HCT116 (cell line): ENCODE measurements around the gene PSMD12. TPM values are rescaled to one million over a fixed set of nuclear protein-coding genes. Genes with fewer than 3 reads are reported as not detected.

Experiments
- ATAC-seq: fragments of 200-7000 bp; cut with Tn5 transposase; 2 replicates; pipeline ENCODE4 v1.9.1; 2020; ENCODE audit warnings: mild to moderate bottlenecking, moderate library complexity
- BruUV-seq: library from RNA; stranded (reverse); fragments of 400-500 nt; replicated peaks from 2 replicates; lab custom pipeline; 2021; lab: Mats Ljungman, UMichigan
- CTCF ChIA-PET: fragments of 300-600 bp; sonication (Branson Sonifier 250); formaldehyde crosslinking; loops from one replicate; lab custom pipeline; 2021; ENCODE audit warnings: antibody characterized with exemption; lab: Charles Lee
- POLR2A ChIA-PET: fragments of 300-600, 350-600 bp; sonication (Branson Sonifier 250); formaldehyde crosslinking; loops from one replicate; lab custom pipeline; 2021; ENCODE audit warnings: antibody characterized with exemption; lab: Charles Lee
- RAD21 ChIA-PET, 2 experiments: fragments of 300-600 bp; sonication (Branson Sonifier 250); formaldehyde crosslinking; loops; one replicate each; lab custom pipeline; 2023; ENCODE audit warnings: low total read pairs in 2 of 2; ENCODE audit not compliant: uncharacterized antibody in 2 of 2, unreplicated experiment in 2 of 2, low non-redundant PET in 1 of 2; lab: Charles Lee
- DNase-seq: peaks from one replicate; pipeline ENCODE4 v3.0.0-alpha.2; 2010; ENCODE audit warnings: low read depth, low spot score
- H2AFZ ChIP-seq: fragments of 200-600 bp; shearing (Covaris generic), sonication (generic); 2 replicates; pipeline ENCODE4 v1.6.1; 2017; ENCODE audit warnings: low read depth, mixed run types, mixed read lengths, antibody characterized with exemption, low read length; ENCODE audit not compliant: poor library complexity, severe bottlenecking
- H3K27ac ChIP-seq: 2 replicates; pipeline ENCODE4 v1.5.1; 2012; ENCODE audit warnings: low read depth, low read length
- H3K27me3 ChIP-seq: fragments of 200-600 bp; sonication (generic); 2 replicates; pipeline ENCODE4 v1.6.1; 2016; ENCODE audit warnings: mixed run types, low read length, mixed read lengths; ENCODE audit not compliant: insufficient read depth
- H3K36me3 ChIP-seq, 2 experiments: fragments of 200-500 bp in 1 of 2; fragments of 200-600 bp in 1 of 2; sonication (Bioruptor generic) in 1 of 2; sonication (generic) in 1 of 2; 2 replicates each; pipeline versions ENCODE4 v1.5.1 to v1.6.1; 2014 to 2016; ENCODE audit warnings: low read length in 2 of 2, inconsistent platforms in 1 of 2, mixed read lengths in 1 of 2, mixed run types in 1 of 2; ENCODE audit not compliant: insufficient read depth in 2 of 2, control insufficient read depth in 1 of 2
- H3K4me1 ChIP-seq, 2 experiments: fragments of 200-600 bp in 1 of 2; sonication (generic) in 1 of 2; 2 replicates each; pipeline versions ENCODE4 v1.5.1 to v1.6.1; 2012 to 2017; ENCODE audit warnings: low read length in 2 of 2, inconsistent platforms in 1 of 2, mild to moderate bottlenecking in 1 of 2, mixed read lengths in 1 of 2, mixed run types in 1 of 2, moderate library complexity in 1 of 2; ENCODE audit not compliant: insufficient read depth in 2 of 2, control insufficient read depth in 1 of 2
- H3K4me2 ChIP-seq: fragments of 200-600 bp; sonication (generic); 2 replicates; pipeline ENCODE4 v1.6.1; 2017; ENCODE audit warnings: mixed run types, low read length, mixed read lengths
- H3K4me3 ChIP-seq, 2 experiments: fragments of 200-600 bp in 1 of 2; sonication (generic) in 1 of 2; replicated peaks in 1 of 2; 2 replicates each; pipeline ENCODE4 v1.5.1; 2011 to 2016; ENCODE audit warnings: low read length in 2 of 2, control low read depth in 1 of 2, low read depth in 1 of 2, mild to moderate bottlenecking in 1 of 2, mixed read lengths in 1 of 2, mixed run types in 1 of 2
- H3K79me2 ChIP-seq: fragments of 200-600 bp; sonication (generic); 2 replicates; pipeline ENCODE4 v1.6.1; 2017; ENCODE audit warnings: mild to moderate bottlenecking, mixed run types, low read length, moderate library complexity, mixed read lengths; ENCODE audit not compliant: insufficient read depth
- H3K9ac ChIP-seq: fragments of 200-600 bp; sonication (generic); 2 replicates; pipeline ENCODE4 v1.6.1; 2016; ENCODE audit warnings: low read length, mixed read lengths
- H3K9me2 ChIP-seq: fragments of 200-600 bp; sonication (generic), shearing (Covaris generic); 2 replicates; pipeline ENCODE4 v1.6.1; 2017; ENCODE audit warnings: mixed run types, mild to moderate bottlenecking, moderate library complexity; ENCODE audit not compliant: insufficient read depth
- H3K9me3 ChIP-seq, 2 experiments: fragments of 200-500 bp in 1 of 2; fragments of 200-600 bp in 1 of 2; sonication (Bioruptor generic) in 1 of 2; sonication (generic) in 1 of 2; 2 replicates each; pipeline ENCODE4 v1.6.1; 2014 to 2017; ENCODE audit warnings: low read length in 2 of 2, mixed read lengths in 2 of 2, inconsistent platforms in 1 of 2, low read depth in 1 of 2, mild to moderate bottlenecking in 1 of 2, mixed run types in 1 of 2, moderate library complexity in 1 of 2; ENCODE audit not compliant: control insufficient read depth in 1 of 2, insufficient read depth in 1 of 2
- H4K20me1 ChIP-seq: fragments of 200-600 bp; sonication (generic), shearing (Covaris generic); 2 replicates; pipeline ENCODE4 v1.6.1; 2017; ENCODE audit warnings: mixed run types, mild to moderate bottlenecking, moderate library complexity; ENCODE audit not compliant: insufficient read depth
- ATF3 ChIP-seq: IDR thresholded peaks from 2 replicates; pipeline ENCODE4 v1.6.1; 2012
- CBX3 ChIP-seq: IDR thresholded peaks from 2 replicates; pipeline ENCODE4 v1.6.1; 2012; ENCODE audit warnings: low read depth
- CEBPB ChIP-seq: IDR thresholded peaks from 2 replicates; pipeline ENCODE4 v1.6.1; 2012; ENCODE audit warnings: low read depth
- EZH2phosphoT487 ChIP-seq: fragments of 200-600 bp; IDR thresholded peaks from 2 replicates; pipeline ENCODE4 v1.6.1; 2018; ENCODE audit warnings: antibody characterized with exemption, borderline replicate concordance
- FOSL1 ChIP-seq: IDR thresholded peaks from 2 replicates; pipeline ENCODE4 v1.6.1; 2012; ENCODE audit warnings: low read depth
- JUND ChIP-seq: IDR thresholded peaks from 2 replicates; pipeline ENCODE4 v1.6.1; 2012
- MAX ChIP-seq: IDR thresholded peaks from 2 replicates; pipeline ENCODE4 v1.6.1; 2012
- POLR2A ChIP-seq: IDR thresholded peaks from 2 replicates; pipeline ENCODE4 v1.7.0; 2011; ENCODE audit warnings: borderline replicate concordance; ENCODE audit not compliant: insufficient read depth, insufficient read length; ENCODE audit errors: extremely low read depth
- POLR2AphosphoS5 ChIP-seq: IDR thresholded peaks from 2 replicates; pipeline ENCODE4 v1.6.1; 2011; ENCODE audit warnings: mild to moderate bottlenecking, low read depth, low read length, moderate library complexity
- RAD21 ChIP-seq: IDR thresholded peaks from 2 replicates; pipeline ENCODE4 v1.6.1; 2012; ENCODE audit warnings: low read depth, mild to moderate bottlenecking
- REST ChIP-seq: IDR thresholded peaks from 2 replicates; pipeline ENCODE4 v1.6.1; 2012; ENCODE audit warnings: low read depth
- SIN3A ChIP-seq: IDR thresholded peaks from 2 replicates; pipeline ENCODE4 v1.6.1; 2012; ENCODE audit warnings: low read depth
- SP1 ChIP-seq: IDR thresholded peaks from 2 replicates; pipeline ENCODE4 v1.6.1; 2012; ENCODE audit warnings: low read depth
- SRF ChIP-seq: IDR thresholded peaks from 2 replicates; pipeline ENCODE4 v1.6.1; 2012; ENCODE audit warnings: low read depth
- TCF7L2 ChIP-seq: IDR thresholded peaks from 2 replicates; pipeline ENCODE4 v1.7.0; 2011; ENCODE audit warnings: borderline replicate concordance, inconsistent platforms; ENCODE audit not compliant: insufficient read depth, insufficient read length; ENCODE audit errors: extremely low read depth
- YY1 ChIP-seq: IDR thresholded peaks from 2 replicates; pipeline ENCODE4 v1.6.1; 2011; ENCODE audit warnings: low read length, low read depth, moderate library complexity, mild to moderate bottlenecking; ENCODE audit not compliant: insufficient replicate concordance; ENCODE audit errors: extremely low read depth
- intact Hi-C: fragments of 100-400 bp; cut with micrococcal nuclease; formaldehyde crosslinking; loops from 2 replicates; pipeline ENCODE4 v1.10.0; 2022
- total RNA-seq: library from RNA; stranded (reverse); gene quantifications from one replicate; pipeline ENCODE4 v1.2.1, GENCODE V29; 2021; ENCODE audit not compliant: unreplicated experiment

PSMD12 gene
- total RNA-seq, 1 experiment from 2014 or later, result 115 TPM

- ChIA-PET CTCF (interaction anchor here (0.7 kb wide), 1 partner anchor 323 kb away, joined by 3 read pairs; no protein-coding TSS in a partner anchor), RAD21 (no interaction called here), POLR2A (no interaction called here)
- BruUV-seq, result no TSS peak
- no peak overlapping the region for H2AFZ ChIP-seq
- H3K4me2 ChIP-seq, result no peak overlapping the region
- H3K27me3 ChIP-seq, result no peaks in the 10 kb centered on the region
- H3K4me3 ChIP-seq, result no peak overlapping the region
- H3K79me2 ChIP-seq, result no peaks in the 10 kb centered on the region
- no peaks in the 10 kb centered on the region for H4K20me1 ChIP-seq
- H3K9me2 ChIP-seq, result no peaks in the 10 kb centered on the region
- intact Hi-C loops, result no loop called here
- no peaks in the 10 kb centered on the region for H3K36me3 ChIP-seq
- H3K9me3 ChIP-seq, result no peaks in the 10 kb centered on the region
- H3K27ac ChIP-seq, result no peak overlapping the region
- TF ChIP-seq YY1, result no peak
- no peak for TF ChIP-seq SIN3A
- TF ChIP-seq CBX3, result no peak
- no peak for TF ChIP-seq SP1
- no peak for TF ChIP-seq CEBPB
- no peak for TF ChIP-seq MAX
- no peak for TF ChIP-seq POLR2AphosphoS5
- no peak for TF ChIP-seq REST
- no peak for TF ChIP-seq RAD21
- no peak for TF ChIP-seq POLR2A
- TF ChIP-seq SRF, result no peak
- no peak for TF ChIP-seq ATF3
- no peak for TF ChIP-seq TCF7L2
- no peak for TF ChIP-seq EZH2phosphoT487
- no peak for TF ChIP-seq FOSL1
- TF ChIP-seq JUND, result no peak
- DNase-seq, result no peak
- H3K9ac ChIP-seq, result no peak overlapping the region
- no peaks in the 10 kb centered on the region for H3K4me1 ChIP-seq
- no peak for ATAC-seq
These were observed 42.0 kb downstream of the PSMD12 start for GRCh38 chr17:67324330-67324729.
